ENCODE measurements around the gene IL1RN.

- no peak for TF ChIP-seq CTCF (optimal IDR thresholded peaks at IDR 0.05 in 1 of 3, IDR thresholded peaks at IDR 0.05 in 1 of 3, conservative IDR thresholded peaks at IDR 0.05 in 1 of 3; ENCODE audit: extremely low read depth in 1 of 3, insufficient read depth in 2 of 3, low read length in 3 of 3)
- no peak for TF ChIP-seq EZH2 (IDR thresholded peaks at IDR 0.05; ENCODE audit: low read length)
Measured at GRCh38 chr2:113077921-113078320, 49.5 kb upstream of the IL1RN start.
